GM10248 (cell line): ENCODE results near the gene ZBTB7A.

ENCODE experiments used
- CTCF ChIA-PET: fragments of 300-600 bp; sonication (Branson Sonifier 250); formaldehyde crosslinking; extraction: SDS; loops from one replicate; lab custom pipeline; 2021; ENCODE audit warnings: antibody characterized with exemption; lab: Yijun Ruan, JAX
- POLR2A ChIA-PET: fragments of 350-650 bp; sonication (Branson Sonifier 250); formaldehyde crosslinking; extraction: SDS; loops from one replicate; lab custom pipeline; 2020; ENCODE audit warnings: antibody characterized with exemption; lab: Yijun Ruan, JAX
- DNase-seq: peaks from one replicate; pipeline ENCODE4 v3.0.0; 2012; ENCODE audit errors: extremely low spot score
- CTCF ChIP-seq: IDR thresholded peaks from 2 replicates; pipeline ENCODE4 v1.5.1; 2012; ENCODE audit warnings: mild to moderate bottlenecking, low read depth; ENCODE audit errors: extremely low read depth, missing control alignments, control extremely low read depth

Gene ZBTB7A

GRCh38 chr19:4028334-4029246, 38.1 kb downstream of the ZBTB7A start:
- CTCF ChIA-PET: no interaction called here

GRCh38 chr19:4027146-4027545, 39.6 kb downstream of the ZBTB7A start:
- TF ChIP-seq CTCF: no peak
- DNase-seq: no peak
- ChIA-PET CTCF (interaction anchor here (1.3 kb wide), 1 partner anchor 113 kb away, joined by 4 read pairs; no protein-coding TSS in a partner anchor), POLR2A (no interaction called here)

More at GRCh38 chr19:4028334-4029246, 38.1 kb downstream of the ZBTB7A start:
- TF ChIP-seq CTCF: no peak
- POLR2A ChIA-PET: no interaction called here
- no peak for DNase-seq

GRCh38 chr19:4025317-4025716, 41.4 kb downstream of the ZBTB7A start:
- ChIA-PET POLR2A (no interaction called here), CTCF (no interaction called here)
- DNase-seq: no peak
- no peak for TF ChIP-seq CTCF

GRCh38 chr19:4023600-4024398, 42.9 kb downstream of the ZBTB7A start:
- TF ChIP-seq CTCF: no peak
- ChIA-PET POLR2A (no interaction called here), CTCF (interaction anchor here (0.9 kb wide), 1 partner anchor 116 kb away, joined by 4 read pairs; no protein-coding TSS in a partner anchor)
- no peak for DNase-seq

- DNase-seq: no peak
- TF ChIP-seq CTCF: no peak
- ChIA-PET POLR2A (interaction anchor here (0.5 to 0.6 kb wide), 2 partner anchors 14 to 25 kb away, joined by 3 to 8 read pairs; no protein-coding TSS in a partner anchor), CTCF (no interaction called here)
These were observed 47.1 kb downstream of the ZBTB7A start for GRCh38 chr19:4019578-4019977.
